Superior temporal gyrus (tissue), 1 donor: ENCODE data around the gene SNRPB.
"Not testable (repeated sequence)": the region's sequence is repeated elsewhere in the genome, so short reads cannot be mapped to it uniquely, and the experiment has no call there.

Experiments
- DNase-seq: peaks from one replicate; pipeline ENCODE4 v3.0.0-alpha.2; 2016; ENCODE audit errors: extremely low spot score

SNRPB gene

DNA sequence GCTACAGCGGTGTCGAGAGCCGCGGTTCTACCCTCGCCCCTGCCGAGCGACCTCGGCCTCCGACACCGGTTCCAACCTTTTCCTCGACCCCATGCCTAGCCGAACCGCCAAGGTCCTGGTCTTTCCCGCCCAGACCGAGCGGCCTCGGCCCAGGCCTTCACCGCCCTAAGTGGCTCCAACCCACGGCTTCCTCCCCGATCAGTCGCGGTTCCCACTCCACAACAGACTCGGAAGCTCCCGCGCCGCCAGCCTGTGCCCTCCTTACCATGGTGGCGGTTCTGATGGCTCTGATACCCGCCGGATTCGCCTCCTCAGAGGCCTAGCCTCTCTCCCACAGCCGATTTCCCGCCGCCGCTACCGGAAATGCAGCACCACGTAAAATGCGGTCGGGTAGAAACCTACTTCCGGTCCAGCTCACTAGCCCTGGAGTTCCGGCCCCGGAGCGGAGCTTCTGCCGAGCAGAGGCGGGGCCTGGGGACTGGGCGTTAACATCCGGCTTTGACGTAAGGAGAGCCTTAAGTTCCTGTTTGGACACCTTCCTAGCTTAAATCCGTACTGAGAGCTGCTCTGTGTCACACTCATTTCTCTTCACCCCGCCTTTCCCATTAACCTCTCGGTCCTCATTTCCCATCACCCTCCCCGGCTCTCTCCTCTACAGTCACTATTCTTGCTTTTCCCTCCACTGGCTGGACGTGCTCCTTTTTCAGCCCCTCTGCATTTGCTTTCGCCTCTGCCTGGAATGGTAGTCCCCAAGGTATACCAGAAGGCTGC, at the start of gene SNRPB:
Gene SNRPB, minus strand, starts transcription at position 367 of the 771 bp plus-strand sequence. Its CDS starts 99 bp downstream, at position 268.
- DNase-seq = peak; percentile 99

DNA sequence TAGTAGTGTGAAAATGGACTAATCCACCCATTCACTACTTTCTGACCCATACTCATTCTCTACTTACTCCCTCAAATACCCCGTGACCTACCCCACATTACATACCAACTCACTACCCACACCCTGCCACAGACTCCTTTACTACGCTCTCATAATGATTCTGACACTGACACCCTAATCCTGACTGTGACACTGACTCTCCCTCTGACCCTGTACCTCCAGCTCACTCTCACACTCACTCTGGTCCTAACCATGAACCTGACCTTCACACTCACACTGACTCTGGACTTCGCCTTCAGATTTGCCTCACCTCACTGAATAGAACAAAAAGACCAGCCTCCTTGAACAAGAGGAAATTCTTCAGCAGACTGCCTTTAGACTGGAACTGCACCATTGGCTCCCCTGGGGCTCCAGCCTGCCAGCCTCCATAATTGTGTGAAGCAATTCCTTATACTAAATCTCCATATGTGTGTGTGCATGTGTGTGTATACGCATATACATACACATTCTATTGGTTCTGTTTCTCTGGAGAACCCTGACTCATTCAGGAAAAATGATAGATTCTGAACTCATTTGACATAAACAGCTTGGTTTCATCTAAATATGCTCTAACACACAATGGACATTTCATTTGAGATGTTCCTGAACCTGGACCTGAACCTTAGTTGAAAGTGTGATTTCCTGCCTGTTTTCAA, 48.7 kb upstream of the SNRPB start:
- DNase-seq = no peak

DNA sequence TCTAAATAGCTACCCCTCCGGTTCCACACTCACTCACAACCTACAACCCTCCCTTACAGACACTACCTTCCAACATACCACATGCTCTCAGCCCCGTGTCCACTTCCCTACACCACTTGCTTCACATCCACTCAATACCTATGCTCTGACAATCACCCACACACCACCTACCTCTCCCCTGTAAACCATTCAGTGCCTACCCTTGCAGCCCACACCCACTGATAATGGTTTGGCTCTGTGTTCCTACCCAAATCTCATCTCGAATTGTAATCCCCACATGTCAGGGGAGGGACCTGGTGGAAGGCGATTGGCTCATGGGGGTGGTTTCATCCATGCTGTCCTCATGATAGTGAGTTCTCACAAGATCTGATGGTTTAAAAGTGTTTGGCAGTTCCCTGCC, 48.0 kb upstream of the SNRPB start:
- DNase-seq = no peak

DNA sequence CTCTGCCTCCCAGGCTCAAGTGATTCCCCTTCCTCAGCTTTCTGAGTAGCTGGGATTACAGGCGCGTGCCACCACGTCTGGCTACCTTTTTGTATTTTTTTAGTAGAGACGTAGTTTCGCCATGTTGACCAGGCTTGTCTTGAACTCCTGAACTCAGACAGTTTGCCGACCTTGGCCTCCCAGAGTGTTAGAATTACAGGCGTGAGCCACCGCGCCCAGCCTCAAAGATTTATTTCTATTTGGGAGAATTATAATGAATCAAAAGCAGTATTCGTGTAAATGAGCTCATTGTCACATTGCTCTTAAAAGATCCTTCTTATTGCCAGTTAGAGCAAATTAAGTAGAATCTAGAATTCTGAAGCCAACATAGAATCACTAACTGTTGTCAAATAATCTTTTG, 47.5 kb upstream of the SNRPB start:
- no peak for DNase-seq

DNA sequence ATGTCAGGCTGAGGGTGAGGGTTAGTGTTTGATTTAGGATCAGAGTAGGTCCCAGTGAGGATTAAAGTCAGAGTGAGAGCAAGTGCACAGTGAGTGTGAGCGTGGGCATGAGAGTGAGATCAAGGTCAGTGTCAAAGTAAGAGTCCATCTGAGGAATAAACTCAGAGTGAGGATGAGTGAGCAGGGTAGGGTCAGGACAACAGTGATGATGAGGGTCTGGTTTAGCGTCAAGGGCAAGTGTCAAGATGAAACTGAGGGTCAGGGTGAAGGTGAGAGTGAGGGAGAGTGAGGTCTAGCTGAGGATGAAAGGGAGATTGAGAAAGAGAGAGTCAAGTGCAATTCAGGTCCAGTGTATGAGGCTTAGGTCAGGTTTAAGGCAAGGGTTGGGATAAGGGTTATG, 45.8 kb upstream of the SNRPB start:
- no peak for DNase-seq

DNA sequence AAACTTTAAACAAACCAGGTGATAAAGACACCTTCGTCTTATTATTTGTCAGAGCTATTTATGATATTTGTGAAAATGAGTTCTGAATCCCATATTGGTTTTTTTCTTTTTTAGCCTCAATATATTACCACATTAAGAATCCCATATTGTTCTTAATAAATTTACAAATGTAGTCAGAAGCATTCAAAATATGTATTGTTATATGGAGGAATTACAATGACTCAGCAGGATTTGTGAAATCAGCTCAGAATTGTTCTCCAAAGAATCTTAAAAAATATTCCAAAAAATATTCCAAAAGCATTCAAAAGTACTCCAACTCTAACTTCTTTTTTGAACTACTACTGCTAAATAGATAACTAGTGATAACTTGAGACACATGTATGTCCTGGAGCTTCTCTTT, 44.6 kb upstream of the SNRPB start:
- DNase-seq = no peak

DNA sequence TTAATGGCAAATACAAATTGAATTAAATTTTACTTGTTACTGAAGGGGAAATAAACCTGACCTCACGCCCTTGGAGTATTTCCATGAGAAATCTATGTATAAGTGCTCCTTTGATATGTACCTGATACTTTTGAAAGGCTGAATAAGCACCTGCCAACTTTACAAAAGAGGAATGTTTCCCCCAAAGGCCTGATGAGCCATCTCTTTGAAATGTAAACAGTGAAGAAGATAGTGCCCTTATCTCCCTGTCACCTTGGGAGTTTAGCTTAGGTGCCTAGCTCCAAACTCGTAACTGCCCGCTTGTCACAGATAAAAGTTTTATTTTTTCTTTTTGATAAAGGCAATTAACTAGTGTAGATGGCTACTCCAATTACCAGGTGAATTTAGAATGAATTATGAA, 39.2 kb upstream of the SNRPB start:
- DNase-seq = no peak

DNA sequence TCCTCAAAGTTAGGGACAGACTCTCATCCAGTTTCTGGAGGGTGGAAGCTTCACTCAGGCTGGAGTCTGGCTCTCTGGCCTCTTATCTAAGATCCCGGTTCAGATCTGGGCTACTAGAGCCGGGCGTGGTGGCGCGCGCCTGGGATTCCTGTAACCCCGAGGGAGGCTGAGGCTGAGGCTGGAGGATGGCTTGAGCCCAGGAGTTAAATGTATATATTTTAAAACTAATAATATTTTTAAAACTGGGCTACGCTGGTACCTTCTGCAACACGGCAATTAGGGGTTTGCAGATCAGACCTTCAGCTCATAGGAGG, 38.8 kb upstream of the SNRPB start:
- no peak for DNase-seq

DNA sequence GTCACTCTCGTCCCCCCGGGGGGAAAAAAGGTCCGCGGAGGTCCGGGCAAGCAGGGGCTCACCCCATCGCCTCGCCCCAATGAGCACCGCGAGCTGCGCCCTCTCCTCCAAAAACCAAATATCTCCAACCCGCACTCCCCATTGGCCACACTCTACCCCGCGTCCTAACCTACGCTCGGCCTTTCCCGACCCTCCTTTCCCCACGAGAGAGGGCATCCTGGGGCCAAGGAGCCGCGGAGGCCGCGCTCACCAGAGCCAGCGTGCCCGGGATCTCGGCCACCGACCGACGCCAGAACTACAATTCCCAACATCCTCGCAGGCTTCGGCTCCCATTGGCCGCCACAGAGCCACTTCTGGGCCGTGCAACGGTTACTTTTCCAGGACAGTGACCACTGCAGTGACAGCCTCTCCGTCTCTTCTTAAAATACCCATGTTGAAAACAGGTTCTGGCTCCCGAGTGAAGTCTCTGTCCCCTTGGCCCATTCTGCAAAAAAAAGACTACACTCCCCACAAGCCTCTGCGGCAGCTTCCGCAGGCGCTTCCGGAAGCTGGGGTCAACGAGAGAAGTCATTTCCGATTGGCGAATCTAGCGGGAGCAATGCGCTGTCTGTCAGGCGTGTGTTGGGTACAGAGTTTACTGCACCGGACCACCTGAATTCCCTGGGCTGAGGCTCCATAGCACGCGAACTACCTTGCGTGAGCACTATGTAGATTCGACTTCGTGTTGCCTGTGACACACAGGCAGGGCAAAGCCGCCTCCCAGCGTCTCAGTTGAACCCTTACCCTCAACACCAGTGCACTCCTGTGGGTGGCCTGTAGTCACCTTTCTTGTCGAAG, 38.3 kb upstream of the SNRPB start, which contains the start of gene ZNF343:
Gene ZNF343, minus strand, starts transcription at position 285 of the 837 bp plus-strand sequence. CDS start 15,020 bp downstream, outside the sequence.
- peak; percentile 94 for DNase-seq

DNA sequence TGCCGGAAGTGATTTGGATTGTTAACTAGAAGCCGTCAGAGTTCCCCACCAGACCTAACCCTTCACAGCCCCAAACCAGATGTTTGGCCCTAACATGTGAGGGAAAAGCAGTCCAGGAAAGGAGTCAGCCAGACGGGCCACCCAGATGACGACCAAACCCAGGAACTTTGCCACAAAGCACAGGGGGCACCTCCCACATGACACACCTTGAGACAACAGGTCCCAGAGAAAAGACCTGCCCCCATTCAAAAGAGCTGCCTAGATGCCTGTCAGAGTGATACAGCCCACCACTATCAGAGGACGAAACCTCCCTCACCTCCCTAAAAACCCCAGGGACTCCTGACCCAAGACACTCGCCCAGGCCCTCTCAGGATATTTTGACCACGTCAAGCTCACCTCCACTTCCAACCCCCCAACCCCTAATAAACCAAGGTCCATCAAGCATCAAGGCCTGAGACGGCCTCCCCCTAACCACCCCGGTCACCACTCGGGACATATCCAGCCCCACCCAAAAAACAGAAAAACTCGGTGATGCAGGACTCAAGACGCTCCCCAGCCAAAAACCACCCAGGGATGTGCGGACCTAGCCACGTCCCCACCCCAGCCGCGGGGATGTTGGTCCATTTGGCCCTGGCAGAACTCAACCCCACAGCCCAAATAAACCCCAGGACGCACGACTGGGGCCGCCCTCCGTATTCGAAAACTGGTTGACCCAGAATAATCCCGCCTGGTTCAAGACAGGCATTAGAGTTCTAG, 37.5 kb upstream of the SNRPB start:
- DNase-seq = no peak

DNA sequence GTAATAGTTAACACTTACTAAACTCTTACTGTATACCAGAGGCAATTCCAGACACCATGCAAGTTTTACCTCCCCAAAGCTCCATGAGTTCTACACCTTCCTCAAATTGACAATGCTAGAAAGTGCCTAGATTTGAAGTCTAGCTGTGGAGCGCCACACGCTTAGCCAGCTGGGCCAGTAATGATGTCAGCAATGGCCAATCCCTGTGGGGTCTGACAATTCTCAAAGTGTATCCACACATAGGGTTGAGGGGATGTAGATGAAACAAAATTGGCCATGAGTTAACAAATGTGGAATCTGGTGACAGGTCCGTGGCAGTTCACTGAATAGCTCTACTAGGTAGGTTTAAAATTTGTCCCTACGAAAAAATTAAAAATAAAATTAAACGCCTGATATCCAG, 36.9 kb upstream of the SNRPB start:
- no peak for DNase-seq

DNA sequence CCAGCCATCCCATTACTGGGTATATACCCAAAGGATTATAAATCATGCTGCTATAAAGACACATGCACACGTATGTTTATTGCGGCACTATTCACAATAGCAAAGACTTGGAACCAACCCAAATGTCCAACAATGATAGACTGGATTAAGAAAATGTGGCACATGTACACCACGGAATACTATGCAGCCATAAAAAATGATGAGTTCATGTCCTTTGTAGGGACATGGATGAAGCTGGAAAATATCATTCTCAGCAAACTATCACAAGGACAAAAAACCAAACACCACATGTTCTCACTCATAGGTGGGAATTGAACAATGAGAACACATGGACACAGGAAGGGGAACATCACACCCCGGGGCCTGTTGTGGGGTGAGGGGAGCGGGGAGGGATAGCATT, 35.8 kb upstream of the SNRPB start:
- not testable (repeated sequence) for DNase-seq

DNA sequence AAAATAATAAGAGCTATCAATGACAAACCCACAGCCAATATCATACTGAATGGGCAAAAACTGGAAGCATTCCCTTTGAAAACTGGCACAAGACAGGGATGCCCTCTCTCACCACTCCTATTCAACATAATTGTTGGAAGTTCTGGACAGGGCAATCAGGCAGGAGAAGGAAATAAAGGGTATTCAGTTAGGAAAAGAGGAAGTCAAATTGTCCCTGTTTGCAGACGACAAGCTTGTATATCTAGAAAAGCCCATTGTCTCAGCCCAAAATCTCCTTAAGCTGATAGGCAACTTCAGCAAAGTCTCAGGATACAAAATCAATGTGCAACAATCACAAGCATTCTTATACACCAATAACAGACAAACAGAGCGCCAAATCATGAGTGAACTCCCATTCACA, 34.2 kb upstream of the SNRPB start:
- not testable (repeated sequence) for DNase-seq

DNA sequence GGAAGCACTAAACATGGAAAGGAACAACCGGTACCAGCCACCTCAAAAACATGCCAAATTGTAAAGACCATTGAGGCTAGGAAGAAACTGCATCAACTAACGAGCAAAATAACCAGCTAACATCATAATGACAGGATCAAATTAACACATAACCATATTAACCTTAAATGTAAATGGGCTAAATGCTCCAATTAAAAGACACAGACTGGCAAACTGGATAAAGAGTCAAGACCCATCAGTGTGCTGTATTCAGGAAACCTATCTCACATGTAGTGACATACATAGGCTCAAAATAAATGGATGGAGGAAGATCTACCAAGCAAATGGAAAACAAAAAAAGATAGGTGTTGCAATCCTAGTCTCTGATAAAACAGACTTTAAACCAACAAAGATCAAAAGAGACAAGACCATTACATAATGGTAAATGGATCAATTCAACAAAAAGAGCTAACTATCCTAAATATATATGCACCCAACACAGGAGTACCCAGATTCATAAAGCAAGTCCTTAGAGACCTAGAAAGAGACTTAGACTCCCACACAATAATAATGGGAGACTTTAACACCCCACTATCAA, 32.3 kb upstream of the SNRPB start:
- DNase-seq = not testable (repeated sequence)

DNA sequence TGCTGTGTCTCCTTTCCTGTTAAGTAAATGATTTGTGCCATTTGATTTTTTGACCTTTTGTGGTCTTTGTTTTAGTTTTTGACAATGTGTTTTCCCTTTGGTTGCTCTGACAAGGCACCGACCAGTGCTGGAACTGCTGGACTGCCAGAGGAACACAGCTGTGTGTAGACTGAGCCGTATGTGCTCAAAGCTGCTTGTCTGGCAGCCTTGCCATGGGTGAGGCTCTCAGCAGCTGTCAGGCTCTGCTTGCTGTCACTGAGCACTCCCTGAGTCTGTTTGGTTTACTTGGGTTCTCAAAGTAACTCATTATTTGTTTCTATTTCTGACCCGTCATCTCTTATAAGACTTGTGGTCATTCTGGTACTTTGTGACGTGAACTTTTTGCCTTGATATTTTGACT, 15.1 kb upstream of the SNRPB start:
- DNase-seq = no peak

DNA sequence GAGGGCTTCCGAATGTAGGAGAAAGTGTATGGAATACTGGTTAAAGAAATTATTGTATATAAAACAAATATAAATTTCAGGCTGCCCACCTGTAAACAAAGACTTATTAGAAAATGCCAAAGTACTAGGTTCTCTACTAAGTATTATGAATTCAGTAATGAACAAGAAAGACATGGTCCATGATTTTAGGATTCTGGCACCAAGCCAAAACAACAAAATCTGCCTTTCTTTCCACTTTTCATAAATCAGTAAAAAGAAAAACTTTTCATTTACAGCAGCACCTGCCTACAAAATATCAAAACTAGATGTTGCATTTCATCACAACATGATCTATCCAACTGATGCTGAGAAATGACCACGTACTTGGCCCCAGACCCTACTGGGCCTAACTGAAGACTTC, 14.5 kb upstream of the SNRPB start:
- DNase-seq = no peak

DNA sequence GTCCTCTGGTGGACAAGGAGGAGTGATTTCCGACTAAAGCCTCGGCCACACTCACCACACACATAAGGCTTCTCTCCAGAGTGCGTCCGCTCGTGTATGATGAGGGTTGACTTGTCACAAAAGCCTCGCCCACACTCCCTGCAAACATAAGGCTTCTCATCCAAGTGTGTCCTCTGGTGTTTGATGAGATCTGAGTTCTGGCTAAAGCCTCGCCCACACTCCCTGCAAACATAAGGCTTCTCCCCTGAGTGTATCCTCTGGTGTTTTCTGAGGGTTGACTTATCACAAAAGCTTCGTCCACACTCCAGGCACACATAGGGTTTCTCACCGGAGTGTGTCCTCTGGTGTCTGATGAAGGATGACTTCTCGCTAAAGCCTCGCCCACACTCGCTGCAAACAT, 12.9 kb upstream of the SNRPB start:
- DNase-seq = peak; percentile 51

DNA sequence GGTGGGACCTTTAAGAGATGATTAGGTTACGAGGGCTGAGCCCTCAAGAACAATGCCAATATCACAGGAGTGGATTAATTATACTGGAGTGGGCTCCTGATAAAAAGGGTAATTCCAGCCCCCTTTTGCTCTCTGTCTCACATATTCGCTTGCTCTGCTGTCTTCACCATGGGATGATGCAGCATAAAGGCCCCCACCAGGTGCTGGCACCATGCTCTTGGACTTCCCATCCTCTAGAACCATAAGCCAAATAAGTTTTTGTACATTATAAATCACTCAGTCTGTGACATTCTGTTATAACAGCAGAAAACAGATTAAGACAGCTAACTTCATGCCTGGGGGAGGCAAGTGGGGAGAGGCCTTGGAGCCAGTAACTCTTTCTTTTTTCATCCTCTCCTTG, 9.8 kb upstream of the SNRPB start:
- no peak for DNase-seq

DNA sequence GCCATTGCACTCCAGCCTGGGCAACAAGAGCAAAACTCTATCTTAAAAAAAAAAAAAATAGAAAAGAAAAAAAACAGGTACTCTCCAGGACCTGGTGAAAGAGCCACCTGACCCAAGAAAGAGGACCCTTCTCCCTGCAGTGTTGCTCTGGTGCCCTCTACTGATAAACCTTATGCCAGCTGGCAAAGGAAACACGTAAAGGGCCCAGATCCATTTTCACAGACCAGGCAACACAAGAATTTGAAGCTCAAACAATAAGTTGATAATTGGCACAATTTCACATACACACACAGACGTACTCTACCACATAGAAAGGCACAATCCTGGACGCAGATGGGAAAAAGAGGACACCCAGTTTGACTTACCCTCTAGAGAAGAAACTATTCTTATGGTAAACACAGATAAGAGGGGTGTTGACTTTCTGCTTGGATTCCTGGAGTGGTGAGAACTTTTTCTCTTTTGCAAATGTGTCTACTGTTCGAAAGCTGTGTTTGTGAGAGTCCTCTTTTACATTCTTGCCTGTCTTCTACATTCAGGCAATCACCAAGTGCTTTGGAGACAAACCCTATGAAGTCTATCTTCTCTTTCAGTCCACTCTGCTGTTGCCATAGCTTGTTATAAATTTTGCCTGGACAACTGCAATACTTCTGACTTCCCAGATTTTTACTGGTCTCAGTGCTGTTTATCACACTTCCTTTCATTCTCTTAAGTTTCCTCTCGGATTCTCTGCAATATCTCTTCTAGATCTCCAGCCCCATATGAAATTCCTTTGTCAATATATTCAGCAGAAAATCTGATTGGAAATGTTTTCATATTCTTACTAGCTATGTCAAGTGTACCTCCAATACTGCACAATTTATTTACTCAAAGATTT, 6.4 kb upstream of the SNRPB start:
- no peak for DNase-seq
